NCI-H526 (cell line): ENCODE measurements around the gene DGCR8.
"Not testable (repeated sequence)": the region's sequence is repeated elsewhere in the genome, so short reads cannot be mapped to it uniquely, and the experiment has no call there.

Experiments used
- DNase-seq, 2 experiments: peaks; one replicate each; lab custom pipeline; 2025; lab: John Stamatoyannopoulos, UW

Gene DGCR8

GRCh38 chr22:20066617-20067383 is 13.2 kb upstream of the DGCR8 start:
- no peak for DNase-seq

GRCh38 chr22:20067384-20067682 is 12.7 kb upstream of the DGCR8 start:
- DNase-seq = not testable (repeated sequence)

DNA sequence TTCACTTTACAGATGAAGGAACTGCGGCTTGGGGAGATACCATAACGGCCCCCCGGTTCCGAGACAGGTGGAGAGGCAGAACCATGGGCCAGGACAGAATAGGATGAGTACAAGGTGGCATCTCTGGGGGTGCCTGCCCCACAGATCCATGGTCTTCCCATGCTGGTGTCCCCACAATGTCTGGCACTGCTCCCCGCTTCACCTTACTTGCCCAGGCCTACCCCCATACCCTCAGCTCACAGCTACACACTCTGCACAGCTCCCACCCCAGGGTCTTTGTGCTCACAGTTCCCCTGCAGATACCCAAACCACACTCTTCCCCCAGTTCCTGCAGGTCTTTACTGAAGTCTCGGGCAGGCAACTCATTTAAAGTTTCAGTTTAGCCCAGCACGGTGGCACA is 11.4 kb upstream of the DGCR8 start:
- no peak for DNase-seq

DNA sequence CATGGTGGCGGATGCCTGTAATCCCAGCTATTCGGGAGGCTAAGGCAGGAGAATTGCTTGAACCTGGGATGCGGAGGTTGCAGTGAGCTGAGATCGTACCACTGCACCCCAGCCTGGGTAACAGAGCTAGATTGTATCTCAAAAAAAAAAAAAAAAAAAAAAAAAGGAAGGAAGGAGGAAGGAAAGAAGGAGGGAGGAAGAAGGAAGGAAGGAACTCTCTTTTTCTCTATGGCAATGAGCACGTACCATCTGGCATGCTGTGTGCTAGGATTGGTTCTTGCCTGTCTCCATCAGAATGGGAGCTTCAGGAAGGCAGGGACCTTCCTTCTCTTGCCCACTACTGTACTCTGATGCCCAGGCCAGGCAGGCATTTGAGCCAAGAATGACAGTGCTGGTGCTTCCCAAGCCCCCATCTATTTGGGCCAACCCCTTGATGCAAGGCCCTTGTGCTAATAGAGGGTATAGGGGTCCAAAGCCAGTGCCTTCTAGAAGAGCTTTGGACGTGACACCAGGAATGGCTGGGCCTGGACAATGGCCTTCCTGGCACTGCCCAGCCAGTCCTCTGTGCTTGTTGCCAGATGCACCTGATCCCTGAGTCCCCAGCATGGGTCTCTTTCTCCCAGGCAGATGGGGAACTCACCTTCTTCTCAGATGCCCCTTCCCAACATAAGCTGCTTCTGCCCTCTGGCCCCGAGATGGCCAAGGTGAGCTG is 10.6 kb upstream of the DGCR8 start:
- no peak for DNase-seq

DNA sequence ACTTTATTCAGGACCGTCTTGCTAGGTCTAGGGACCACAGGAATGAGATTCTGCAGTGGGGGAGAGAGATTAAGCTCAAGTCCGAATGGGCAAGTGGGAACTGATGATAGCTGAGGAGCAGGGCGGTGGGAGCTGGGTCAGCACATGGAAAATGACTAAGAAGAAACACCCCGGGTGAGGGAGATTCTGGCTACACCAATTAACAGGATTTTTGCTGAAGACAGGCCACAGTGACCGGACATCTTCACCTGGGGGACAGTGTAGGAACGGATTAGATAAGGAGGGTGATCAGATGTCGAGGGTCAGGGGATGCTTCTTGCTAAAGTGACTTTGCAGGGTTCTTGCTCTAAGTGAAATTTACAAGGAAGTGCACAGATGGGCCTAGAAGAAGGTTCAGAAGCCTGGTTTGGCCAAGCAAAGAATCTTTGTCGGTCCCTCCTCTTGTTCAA is 8.5 kb upstream of the DGCR8 start:
- no peak for DNase-seq

GRCh38 chr22:20076627-20077172 is 3.3 kb upstream of the DGCR8 start:
- DNase-seq = no peak

- DNase-seq = peak in 1 of 2 experiments; percentile 66
Measured at GRCh38 chr22:20080445-20080775, 369 bp downstream of the DGCR8 start.

GRCh38 chr22:20080776-20081654 is 974 bp downstream of the DGCR8 start:
- no peak for DNase-seq

DNA sequence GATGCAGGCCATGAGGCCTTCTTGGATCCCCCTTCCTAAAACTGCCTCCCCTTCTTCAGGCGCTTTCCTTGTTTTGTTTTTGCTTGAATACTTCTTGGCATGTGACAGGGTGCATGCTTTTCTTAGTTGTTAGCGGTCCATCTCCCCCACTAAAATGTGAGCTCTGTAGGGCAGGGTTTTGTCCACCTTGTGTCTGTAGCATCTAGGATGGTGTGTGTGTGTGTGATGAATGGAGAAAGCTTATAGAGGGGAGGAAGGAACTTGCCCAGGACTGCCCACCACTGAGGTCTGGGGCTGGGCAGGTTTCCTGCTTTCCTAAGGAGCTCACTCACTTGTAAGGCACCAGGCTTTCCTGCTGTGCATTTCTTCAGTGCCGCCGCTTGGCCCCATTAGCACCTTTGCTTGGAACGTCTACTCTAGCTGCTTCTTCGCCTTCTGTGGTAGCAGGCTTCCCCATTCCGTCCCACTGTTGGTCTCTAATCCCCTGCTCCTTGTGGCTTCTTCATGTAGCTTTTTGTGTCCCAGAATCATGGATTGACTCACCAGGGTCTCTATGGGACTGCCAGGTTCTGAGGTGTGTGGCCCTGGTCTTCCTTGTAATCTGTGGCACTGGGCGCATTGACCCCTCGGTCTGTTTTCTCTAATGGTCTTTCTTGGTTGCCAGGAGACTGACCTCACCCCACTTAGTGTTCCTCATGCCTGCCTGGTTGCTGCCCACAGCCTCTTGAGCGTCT is 3.3 kb downstream of the DGCR8 start:
- DNase-seq = no peak

GRCh38 chr22:20083891-20084546 is 4.0 kb downstream of the DGCR8 start:
- no peak for DNase-seq

DNA sequence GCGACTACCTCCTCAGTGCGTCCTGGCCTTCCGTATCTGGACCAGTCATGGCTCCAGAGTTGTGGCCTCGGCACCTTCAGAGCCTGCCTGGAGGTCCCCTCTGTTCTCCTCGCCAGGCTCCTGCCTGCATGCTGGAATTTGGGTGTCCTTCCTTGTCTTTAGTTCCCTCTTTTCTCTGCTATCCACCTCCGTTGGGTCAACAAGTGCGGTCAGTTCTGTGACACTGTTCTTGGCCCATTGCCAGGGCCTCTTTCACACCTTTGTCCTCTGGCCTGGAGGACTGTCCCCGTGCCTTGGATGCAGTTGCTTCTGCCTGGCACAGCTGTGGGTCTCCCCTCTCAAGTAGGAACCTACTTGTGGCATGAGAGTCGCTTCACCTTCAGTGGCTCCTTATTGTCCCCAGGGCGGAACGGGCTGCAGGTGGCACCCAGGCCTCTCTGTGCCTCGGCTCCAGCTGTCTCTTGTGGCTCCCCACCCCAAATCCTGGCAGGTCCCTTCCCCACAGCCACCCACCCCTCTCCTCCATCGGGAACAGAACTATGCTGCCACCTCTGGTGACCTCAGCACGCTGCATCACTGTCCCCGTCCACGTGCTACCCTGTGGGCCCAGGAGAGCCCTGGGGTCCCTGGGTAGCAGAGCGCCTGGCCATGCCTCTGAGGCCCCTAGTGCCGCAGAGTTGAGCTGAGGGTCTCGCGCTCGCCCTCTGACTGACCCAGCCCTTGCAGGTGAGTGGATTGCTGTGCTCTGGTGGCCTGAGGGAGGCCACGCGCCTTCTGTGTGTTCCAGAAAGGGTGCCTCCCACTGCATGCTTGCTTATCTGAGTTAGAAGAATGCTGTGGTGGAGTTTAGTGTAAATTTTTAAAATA is 4.7 kb downstream of the DGCR8 start:
- DNase-seq = peak in 1 of 2 experiments; percentile 28

- DNase-seq = no peak
Measured at GRCh38 chr22:20085651-20086050, 5.6 kb downstream of the DGCR8 start.

DNA sequence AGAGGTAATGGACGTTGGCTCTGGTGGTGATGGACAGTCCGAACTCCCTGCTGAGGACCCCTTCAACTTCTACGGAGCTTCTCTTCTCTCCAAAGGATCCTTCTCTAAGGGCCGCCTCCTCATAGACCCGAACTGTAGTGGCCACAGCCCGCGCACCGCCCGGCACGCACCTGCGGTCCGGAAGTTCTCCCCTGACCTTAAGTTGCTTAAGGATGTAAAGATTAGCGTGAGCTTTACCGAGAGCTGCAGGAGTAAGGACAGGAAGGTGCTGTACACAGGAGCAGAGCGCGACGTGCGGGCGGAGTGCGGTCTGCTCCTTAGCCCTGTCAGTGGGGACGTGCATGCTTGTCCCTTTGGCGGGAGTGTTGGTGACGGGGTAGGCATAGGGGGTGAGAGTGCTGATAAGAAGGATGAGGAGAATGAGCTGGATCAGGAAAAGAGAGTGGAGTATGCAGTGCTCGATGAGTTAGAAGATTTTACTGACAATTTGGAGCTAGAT is 6.1 kb downstream of the DGCR8 start:
- DNase-seq = no peak

DNA sequence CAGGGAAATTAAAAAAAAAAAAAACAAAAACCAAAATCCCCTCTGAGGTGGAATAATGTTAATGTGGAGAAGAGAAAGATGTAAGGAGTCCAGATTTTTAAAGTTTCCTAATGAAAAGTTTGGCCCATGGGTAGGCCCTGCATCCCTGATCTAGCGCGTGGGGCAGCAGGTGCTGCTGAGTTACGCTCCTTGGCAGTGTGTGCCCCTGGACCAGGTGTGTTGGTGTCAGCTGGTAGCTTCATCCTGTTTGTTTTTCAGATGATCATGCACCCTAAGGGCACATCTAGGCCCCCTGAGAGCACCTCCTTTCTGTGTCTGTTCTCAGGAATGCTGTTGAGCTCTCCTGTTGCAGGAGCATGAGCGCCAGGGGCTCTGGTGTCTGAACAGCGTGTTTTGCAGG is 6.7 kb downstream of the DGCR8 start:
- no peak for DNase-seq

- DNase-seq = no peak
Measured at GRCh38 chr22:20087319-20088262, 7.5 kb downstream of the DGCR8 start.

DNA sequence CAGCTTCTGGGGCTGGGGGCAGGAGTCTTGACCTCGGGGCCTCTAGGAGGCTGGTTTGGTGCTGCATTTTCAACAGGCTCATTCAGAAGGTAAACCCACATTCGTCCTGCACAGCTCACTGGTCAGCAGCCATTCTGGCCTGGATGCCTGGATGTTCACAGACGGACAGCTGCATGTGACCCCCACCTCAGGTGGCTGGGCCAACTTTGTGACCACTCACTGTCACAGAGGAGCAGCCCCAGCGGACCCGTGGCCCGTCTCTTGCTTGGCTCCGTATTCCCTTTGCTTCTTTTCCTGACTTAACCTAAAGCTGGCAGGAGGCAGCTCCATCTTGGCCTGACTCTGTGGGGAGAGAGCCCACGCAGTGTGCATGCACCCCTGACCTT is 8.2 kb downstream of the DGCR8 start:
- no peak for DNase-seq

- DNase-seq = no peak
Measured at GRCh38 chr22:20089226-20089976, 9.4 kb downstream of the DGCR8 start.
